Smooth muscle cell (in vitro differentiated cells): ENCODE data around the gene OR8D1. TPM values are rescaled to one million over a fixed set of nuclear protein-coding genes. Genes with fewer than 3 reads are reported as not detected.

ENCODE experiments used
- DNase-seq: peaks from one replicate; lab custom pipeline; 2025; ENCODE audit not compliant: unreplicated experiment; lab: John Stamatoyannopoulos, UW
- H2AFZ ChIP-seq: fragments of 200-600 bp; sonication (generic); 2 replicates; pipeline ENCODE4 v1.6.0; 2016; ENCODE audit warnings: antibody characterized with exemption, low read depth, mild to moderate bottlenecking
- H3F3A ChIP-seq: fragments of 200-600 bp; sonication (generic); 2 replicates; pipeline ENCODE4 v1.6.0; 2017; ENCODE audit warnings: antibody characterized with exemption, low read depth
- H3K27ac ChIP-seq: fragments of 200-600 bp; sonication (generic); 2 replicates; pipeline ENCODE4 v1.5.1; 2016; ENCODE audit warnings: low read depth, mild to moderate bottlenecking
- H3K27me3 ChIP-seq: fragments of 200-600 bp; sonication (generic); 2 replicates; pipeline ENCODE4 v1.6.1; 2016; ENCODE audit warnings: low read depth, mild to moderate bottlenecking
- H3K36me3 ChIP-seq: fragments of 200-600 bp; sonication (generic); 2 replicates; pipeline ENCODE4 v1.5.1; 2016; ENCODE audit warnings: low read depth
- H3K4me1 ChIP-seq: fragments of 200-600 bp; sonication (generic); 2 replicates; pipeline ENCODE4 v1.5.1; 2016; ENCODE audit warnings: low read depth
- H3K4me2 ChIP-seq: fragments of 200-600 bp; sonication (generic); 2 replicates; pipeline ENCODE4 v1.6.0; 2016; ENCODE audit warnings: mild to moderate bottlenecking
- H3K4me3 ChIP-seq: fragments of 200-600 bp; sonication (generic); 2 replicates; pipeline ENCODE4 v1.5.1; 2016; ENCODE audit warnings: mild to moderate bottlenecking
- H3K79me2 ChIP-seq: fragments of 200-600 bp; sonication (generic); 2 replicates; pipeline ENCODE4 v1.6.0; 2016; ENCODE audit warnings: low read depth, mild to moderate bottlenecking
- H3K9ac ChIP-seq: fragments of 200-600 bp; sonication (generic); 2 replicates; pipeline ENCODE4 v1.6.0; 2016; ENCODE audit warnings: low read depth
- H3K9me3 ChIP-seq: fragments of 200-600 bp; sonication (generic); replicated peaks from 2 replicates; pipeline ENCODE4 v1.5.1; 2016; ENCODE audit warnings: low read depth
- H4K20me1 ChIP-seq: fragments of 200-600 bp; sonication (generic); 2 replicates; pipeline ENCODE4 v1.6.0; 2016; ENCODE audit warnings: low read depth
- WGBS: methylation state at CpG from one replicate; pipeline ENCODE4 v1.1.7; 2016; ENCODE audit warnings: low lambda C conversion rate; 5-methylcytosine and 5-hydroxymethylcytosine counted together
- polyA plus RNA-seq: library from polyadenylated mRNA; unstranded; fragments of >200 nt; fragmentation: Nextera tagmentation; extraction: Ambion mirVana; gene quantifications from 2 replicates; pipeline ENCODE4 v1.2.1, GENCODE V29; 2016
- total RNA-seq: library from RNA; depleted of rRNA; stranded (reverse); fragments of >200 nt; gene quantifications from 2 replicates; pipeline ENCODE4 v1.2.3, GENCODE V29; 2014
- TF ChIP-seq, protein P1 (sequence below): fragments of 200-600 bp; sonication (generic); IDR thresholded peaks from 2 replicates; pipeline ENCODE4 v1.5.1; 2017; ENCODE audit warnings: borderline replicate concordance, mild to moderate bottlenecking, antibody characterized with exemption; ENCODE audit not compliant: insufficient read depth, poor library complexity, severe bottlenecking

The OR8D1 gene
- total RNA-seq (not detected in 2 replicates), polyA plus RNA-seq (not detected in 2 replicates)

- no peak for DNase-seq
- H3K27me3 ChIP-seq, result no peaks in the 10 kb centered on the region
- no peak within 1 kb of the TSS for H3K9ac ChIP-seq
- H3K4me3 ChIP-seq, result no peak within 1 kb of the TSS
- no peak within 1 kb of the TSS for H3K4me2 ChIP-seq
- H3K36me3 ChIP-seq, result no peaks in the 10 kb centered on the region
- TF ChIP-seq, protein P1, sequence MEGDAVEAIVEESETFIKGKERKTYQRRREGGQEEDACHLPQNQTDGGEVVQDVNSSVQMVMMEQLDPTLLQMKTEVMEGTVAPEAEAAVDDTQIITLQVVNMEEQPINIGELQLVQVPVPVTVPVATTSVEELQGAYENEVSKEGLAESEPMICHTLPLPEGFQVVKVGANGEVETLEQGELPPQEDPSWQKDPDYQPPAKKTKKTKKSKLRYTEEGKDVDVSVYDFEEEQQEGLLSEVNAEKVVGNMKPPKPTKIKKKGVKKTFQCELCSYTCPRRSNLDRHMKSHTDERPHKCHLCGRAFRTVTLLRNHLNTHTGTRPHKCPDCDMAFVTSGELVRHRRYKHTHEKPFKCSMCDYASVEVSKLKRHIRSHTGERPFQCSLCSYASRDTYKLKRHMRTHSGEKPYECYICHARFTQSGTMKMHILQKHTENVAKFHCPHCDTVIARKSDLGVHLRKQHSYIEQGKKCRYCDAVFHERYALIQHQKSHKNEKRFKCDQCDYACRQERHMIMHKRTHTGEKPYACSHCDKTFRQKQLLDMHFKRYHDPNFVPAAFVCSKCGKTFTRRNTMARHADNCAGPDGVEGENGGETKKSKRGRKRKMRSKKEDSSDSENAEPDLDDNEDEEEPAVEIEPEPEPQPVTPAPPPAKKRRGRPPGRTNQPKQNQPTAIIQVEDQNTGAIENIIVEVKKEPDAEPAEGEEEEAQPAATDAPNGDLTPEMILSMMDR, result no peak
- H3F3A ChIP-seq, result no peaks in the 10 kb centered on the region
- WGBS, result 87% methylated on average over 2 of the region's 2 CpGs
- no peaks in the 10 kb centered on the region for H4K20me1 ChIP-seq
- no peak within 1 kb of the TSS for H2AFZ ChIP-seq
- H3K9me3 ChIP-seq, result no peaks in the 10 kb centered on the region
- H3K27ac ChIP-seq, result no peak within 1 kb of the TSS
- no peaks in the 10 kb centered on the region for H3K4me1 ChIP-seq
- H3K79me2 ChIP-seq, result no peaks in the 10 kb centered on the region
Measured at GRCh38 chr11:124313849-124314248, at the start of gene OR8D1. Gene OR8D1 (minus strand): TSS chr11:124313949. CDS start chr11:124310766, 3,183 bp downstream.

GRCh38 chr11:124359566-124359965 is 45.8 kb upstream of the OR8D1 start:
- Histone ChIP-seq H3K27me3 (peaks cover 4% of the 10 kb centered on the region), H3K79me2 (no peaks in the 10 kb centered on the region), H3K27ac (no peak overlapping the region), H3K4me2 (no peak overlapping the region), H2AFZ (no peak overlapping the region), H3K4me1 (no peaks in the 10 kb centered on the region), H3K36me3 (no peaks in the 10 kb centered on the region), H4K20me1 (no peaks in the 10 kb centered on the region), H3K9me3 (no peaks in the 10 kb centered on the region), H3K4me3 (no peak overlapping the region), H3F3A (no peaks in the 10 kb centered on the region), H3K9ac (no peak overlapping the region)
- WGBS, result 33% methylated on average over 2 of the region's 2 CpGs
- TF ChIP-seq, protein P1, result no peak
- DNase-seq, result no peak

DNA sequence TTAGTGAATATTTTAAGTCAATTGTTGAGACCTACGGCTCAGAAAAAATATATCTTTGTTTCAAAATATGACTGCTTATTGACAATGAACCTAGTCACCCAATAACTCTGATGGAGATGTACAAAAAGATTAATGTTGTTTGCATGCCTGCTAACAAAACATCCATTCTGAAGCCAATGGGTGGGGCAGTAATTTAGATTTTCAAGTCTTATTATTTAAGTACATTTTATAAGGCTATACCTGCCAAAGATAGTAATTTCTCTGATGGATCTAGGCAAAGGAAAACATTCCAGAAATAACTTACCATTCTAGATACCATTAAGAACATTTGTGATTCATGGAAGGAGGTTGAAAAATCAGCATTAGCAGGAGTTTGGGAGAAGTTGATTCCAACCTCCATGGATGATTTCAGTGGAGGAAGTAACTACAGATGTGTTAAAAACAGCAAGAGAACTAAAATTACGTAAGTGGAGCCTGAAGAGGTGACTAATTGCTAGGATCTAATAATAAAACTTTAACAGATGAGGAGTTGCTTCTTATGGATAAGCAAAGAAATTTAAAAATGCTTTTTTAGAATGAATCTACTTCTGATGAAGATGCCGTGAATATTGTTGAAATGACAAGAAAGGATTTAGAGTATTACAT is 32.7 kb upstream of the OR8D1 start:
- H3K4me3 ChIP-seq, result no peak overlapping the region
- no peak overlapping the region for H3K4me2 ChIP-seq
- H3F3A ChIP-seq, result no peaks in the 10 kb centered on the region
- H3K4me1 ChIP-seq, result no peaks in the 10 kb centered on the region
- WGBS, result 41% methylated on average over 3 of the region's 3 CpGs
- H3K27ac ChIP-seq, result no peak overlapping the region
- H3K79me2 ChIP-seq, result no peaks in the 10 kb centered on the region
- TF ChIP-seq, protein P1, result no peak
- DNase-seq, result no peak
- no peaks in the 10 kb centered on the region for H4K20me1 ChIP-seq
- peaks cover 4% of the 10 kb centered on the region for H3K9me3 ChIP-seq
- no peaks in the 10 kb centered on the region for H3K36me3 ChIP-seq
- no peak overlapping the region for H3K9ac ChIP-seq
- H3K27me3 ChIP-seq, result no peaks in the 10 kb centered on the region
- no peak overlapping the region for H2AFZ ChIP-seq

DNA sequence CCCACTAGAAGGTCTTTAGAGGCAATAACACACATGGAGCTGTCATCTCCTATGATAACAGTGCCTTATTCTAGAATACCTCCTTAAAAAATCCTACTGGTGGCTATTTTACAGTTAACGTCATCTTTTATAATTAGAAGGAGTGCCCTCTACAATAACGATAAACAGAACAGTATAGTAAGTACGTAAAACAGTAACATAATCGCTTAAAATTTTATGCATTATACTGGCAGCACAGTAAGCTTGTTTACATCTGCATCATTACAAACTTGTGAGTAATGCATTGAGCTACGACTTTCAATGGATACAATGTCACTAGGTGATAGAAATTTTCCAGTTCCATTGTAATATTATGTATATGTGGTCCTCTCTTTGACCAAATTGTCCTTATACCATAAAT is 30.6 kb upstream of the OR8D1 start:
- Histone ChIP-seq H2AFZ (no peak overlapping the region), H3K79me2 (no peaks in the 10 kb centered on the region), H4K20me1 (no peaks in the 10 kb centered on the region), H3K9me3 (peaks cover 2% of the 10 kb centered on the region), H3K4me1 (no peaks in the 10 kb centered on the region), H3K27me3 (no peaks in the 10 kb centered on the region), H3K27ac (no peak overlapping the region), H3K4me2 (no peak overlapping the region), H3K36me3 (no peaks in the 10 kb centered on the region), H3K9ac (no peak overlapping the region), H3K4me3 (no peak overlapping the region), H3F3A (no peaks in the 10 kb centered on the region)
- 82% methylated on average over 5 of the region's 5 CpGs for WGBS
- DNase-seq, result no peak
- TF ChIP-seq, protein P1, result no peak
